Psoas muscle (tissue), 8 donors: Measurements from ENCODE around the gene B3GNT4. TPM values are rescaled to one million over a fixed set of nuclear protein-coding genes. Genes with fewer than 3 reads are reported as not detected.

Experiments used
- ATAC-seq, 4 donors: fragments of 200-7000 bp; cut with Tn5 transposase; one replicate each; pipeline ENCODE4 v1.9.1; 2020; ENCODE audit warnings: moderate library complexity in 3 of 4, mild to moderate bottlenecking in 2 of 4
- DNase-seq, 2 donors: peaks; one replicate each; pipeline ENCODE4 v3.0.0-alpha.2; 2020
- H3K27ac ChIP-seq: fragments of 200-600 bp; one replicate; pipeline ENCODE4 v1.8.0; 2022
- H3K27me3 ChIP-seq, 3 donors: fragments of 200-600 bp in 1 of 3; one replicate each; pipeline versions ENCODE4 v1.6.1 to v1.8.0; 2013 to 2022; ENCODE audit warnings: low read length in 2 of 3, mild to moderate bottlenecking in 2 of 3, moderate library complexity in 1 of 3; ENCODE audit not compliant: insufficient read depth in 3 of 3
- H3K36me3 ChIP-seq, 2 donors: fragments of 200-600 bp in 1 of 2; one replicate each; pipeline versions ENCODE4 v1.6.1 to v1.8.0; 2013 to 2022; ENCODE audit warnings: low read depth in 1 of 2, mild to moderate bottlenecking in 1 of 2, moderate library complexity in 1 of 2; ENCODE audit not compliant: insufficient read depth in 1 of 2
- H3K4me1 ChIP-seq: fragments of 200-600 bp; one replicate; pipeline ENCODE4 v1.8.0; 2022
- H3K4me3 ChIP-seq: fragments of 200-600 bp; one replicate; pipeline ENCODE4 v1.8.0; 2022; ENCODE audit warnings: mild to moderate bottlenecking
- H3K9me3 ChIP-seq: fragments of 200-600 bp; one replicate; pipeline ENCODE4 v1.8.0; 2022
- CTCF ChIP-seq: fragments of 200-600 bp; IDR thresholded peaks from one replicate; pipeline ENCODE4 v1.8.0; 2022; ENCODE audit warnings: antibody characterized with exemption
- WGBS, 3 donors: extraction: QIAGEN DNeasy Blood & Tissue Kit; methylation state at CpG; one replicate each; pipeline versions ENCODE4 v1.1.6 to v1.1.7; 2013; 5-methylcytosine and 5-hydroxymethylcytosine counted together
- intact Hi-C, 2 donors: fragments of 100-400 bp; cut with DNase I; formaldehyde crosslinking; loops; one replicate each; pipeline versions ENCODE4 v1.11.0 to v1.14.2; 2022
- polyA plus RNA-seq, 3 donors: library from polyadenylated mRNA; stranded (reverse); fragments of 200-250 nt; gene quantifications; one replicate each; pipeline ENCODE4 v1.2.3, GENCODE V29; 2013
- total RNA-seq, 4 donors: library from RNA; stranded (reverse); fragmentation: NEBNext Ultra II Directional in 2 of 4; extraction: Animal tissue kit (Norgen Biotek cat#: 25700) in 2 of 4; gene quantifications; one replicate each; pipeline versions ENCODE4 v1.2.1 to v1.2.4, GENCODE V29; 2021 to 2023
- donor health status: healthy with polysubstance abuse.
- donor health status: DM: no; HTN: no; CAD: no; lungs with moderate emphysema.
- donor health status: Bipolar disorder and iron deficiency.
- donor health status: healthy.
- donor health status: DM: yes; HTN: yes; CAD: no.
- donor health status: DM: no; HTN: no; CAD: no.
- donor health status: DM: no; HTN: no; CAD: no.
- donor health status: DM: yes; HTN: yes; CAD: no.

B3GNT4 gene
- total and polyA plus RNA-seq, 7 donors: 0.30 to 1.3 (median 0.43) TPM; not detected in 3

GRCh38 chr12:122185079-122185478 is 18.4 kb upstream of the B3GNT4 start:
- Histone ChIP-seq H3K27ac (no peak overlapping the region), H3K4me1 (no peaks in the 10 kb centered on the region), H3K36me3 (no peaks in the 10 kb centered on the region), H3K9me3 (no peaks in the 10 kb centered on the region), H3K4me3 (no peak overlapping the region), H3K27me3 (peaks cover 0 to 3% (median 0%) of the 10 kb centered on the region in 3 donors)
- WGBS, 3 donors: 88 to 95% (median 91%) methylated on average over 7 of the region's 7 CpGs
- ATAC-seq (no peak), DNase-seq (no peak)
- intact Hi-C loops: no loop called here
- no peak for TF ChIP-seq CTCF

- WGBS, 3 donors: 71 to 86% (median 72%) methylated on average over 10 of the region's 10 CpGs
- DNase-seq (no peak), ATAC-seq (no peak)
- H3K4me3 ChIP-seq: no peak overlapping the region
- no peaks in the 10 kb centered on the region for H3K36me3 ChIP-seq
- H3K27me3 ChIP-seq: peaks cover 0 to 3% (median 0%) of the 10 kb centered on the region in 3 donors
- intact Hi-C loops: no loop called here
- H3K27ac ChIP-seq: no peak overlapping the region
- H3K9me3 ChIP-seq: no peaks in the 10 kb centered on the region
- H3K4me1 ChIP-seq: no peaks in the 10 kb centered on the region
- no peak for TF ChIP-seq CTCF
Observed at GRCh38 chr12:122185494-122186082, 17.9 kb upstream of the B3GNT4 start.

GRCh38 chr12:122187466-122187865 is 16.0 kb upstream of the B3GNT4 start:
- Histone ChIP-seq H3K4me3 (no peak overlapping the region), H3K27me3 (peaks cover 0 to 2% (median 0%) of the 10 kb centered on the region in 3 donors), H3K4me1 (no peaks in the 10 kb centered on the region), H3K9me3 (no peaks in the 10 kb centered on the region), H3K27ac (no peak overlapping the region), H3K36me3 (no peaks in the 10 kb centered on the region)
- ATAC-seq (no peak), DNase-seq (no peak)
- TF ChIP-seq CTCF: no peak
- WGBS, 3 donors: 44 to 57% (median 47%) methylated on average over 12 of the region's 12 CpGs
- intact Hi-C loops: no loop called here

GRCh38 chr12:122189626-122190475 is 13.7 kb upstream of the B3GNT4 start:
- intact Hi-C loops: loop anchor here (2.0 kb wide), 2 partner anchors 59 to 137 kb away; no protein-coding TSS in a partner anchor
- no peaks in the 10 kb centered on the region for H3K4me1 ChIP-seq
- H3K27me3 ChIP-seq: no peaks in the 10 kb centered on the region
- H3K9me3 ChIP-seq: no peaks in the 10 kb centered on the region
- H3K4me3 ChIP-seq: no peak overlapping the region
- DNase-seq: no peak
- WGBS, 3 donors: 84 to 88% (median 87%) methylated on average over 34 of the region's 34 CpGs
- no peak overlapping the region for H3K27ac ChIP-seq
- no peak for ATAC-seq
- no peaks in the 10 kb centered on the region for H3K36me3 ChIP-seq
- no peak for TF ChIP-seq CTCF
